Measurements from ENCODE around the gene UGT1A10.

UGT1A10 gene

GRCh38 chr2:233656443-233656842 lies 20.2 kb downstream of the UGT1A10 start:
- DNase-seq, result no peak

GRCh38 chr2:233658610-233659009 lies 22.4 kb downstream of the UGT1A10 start:
- no peak for DNase-seq

GRCh38 chr2:233663911-233664310 lies 27.7 kb downstream of the UGT1A10 start:
- DNase-seq, result no peak

- DNase-seq, result no peak
Measured at GRCh38 chr2:233668605-233669260, 32.5 kb downstream of the UGT1A10 start.

- no peak for DNase-seq
Measured at GRCh38 chr2:233671290-233672161, 35.3 kb downstream of the UGT1A10 start, which contains the start of gene UGT1A9. Gene UGT1A9, plus strand, starts transcription at chr2:233671898. Its CDS starts 37 bp downstream, at chr2:233671935.

GRCh38 chr2:233672886-233673285 lies 36.6 kb downstream of the UGT1A10 start:
- no peak for DNase-seq

- no peak for DNase-seq
Measured at GRCh38 chr2:233673896-233674295, 37.6 kb downstream of the UGT1A10 start.

- no peak for DNase-seq
Measured at GRCh38 chr2:233674314-233674713, 38.1 kb downstream of the UGT1A10 start.

GRCh38 chr2:233674995-233675394 lies 38.7 kb downstream of the UGT1A10 start:
- no peak for DNase-seq

- no peak for DNase-seq
Measured at GRCh38 chr2:233676046-233676445, 39.8 kb downstream of the UGT1A10 start.

- DNase-seq, result no peak
Measured at GRCh38 chr2:233679196-233679595, 42.9 kb downstream of the UGT1A10 start.

GRCh38 chr2:233680361-233681045 lies 44.3 kb downstream of the UGT1A10 start:
- DNase-seq, result no peak

- DNase-seq, result no peak
Measured at GRCh38 chr2:233681521-233682099, 45.4 kb downstream of the UGT1A10 start, which contains the start of gene UGT1A7. Gene UGT1A7, plus strand, starts transcription at chr2:233681901. Its CDS starts 37 bp downstream, at chr2:233681938.

- no peak for DNase-seq
Measured at GRCh38 chr2:233684640-233685039, 48.4 kb downstream of the UGT1A10 start.

- no peak for DNase-seq
Measured at GRCh38 chr2:233686928-233687327, 50.7 kb downstream of the UGT1A10 start.

- DNase-seq, result no peak
Measured at GRCh38 chr2:233688341-233688740, 52.1 kb downstream of the UGT1A10 start.

- no peak for DNase-seq
Measured at GRCh38 chr2:233689031-233689430, 52.8 kb downstream of the UGT1A10 start.

GRCh38 chr2:233689501-233689900 lies 53.3 kb downstream of the UGT1A10 start:
- DNase-seq, result no peak

GRCh38 chr2:233690444-233690843 lies 54.2 kb downstream of the UGT1A10 start:
- DNase-seq, result no peak

GRCh38 chr2:233691443-233692433 lies 55.5 kb downstream of the UGT1A10 start:
- no peak for DNase-seq

GRCh38 chr2:233692648-233693047 lies 56.4 kb downstream of the UGT1A10 start, which contains the start of gene UGT1A6:
Gene UGT1A6, plus strand, starts transcription at chr2:233692890. Its CDS starts 115 bp downstream, at chr2:233693005.
- DNase-seq, result no peak

GRCh38 chr2:233693963-233694362 lies 57.7 kb downstream of the UGT1A10 start:
- no peak for DNase-seq

Data from femur (tissue), 1 donor.